Measurements from ENCODE around the gene SPATS2.

SPATS2 gene

DNA sequence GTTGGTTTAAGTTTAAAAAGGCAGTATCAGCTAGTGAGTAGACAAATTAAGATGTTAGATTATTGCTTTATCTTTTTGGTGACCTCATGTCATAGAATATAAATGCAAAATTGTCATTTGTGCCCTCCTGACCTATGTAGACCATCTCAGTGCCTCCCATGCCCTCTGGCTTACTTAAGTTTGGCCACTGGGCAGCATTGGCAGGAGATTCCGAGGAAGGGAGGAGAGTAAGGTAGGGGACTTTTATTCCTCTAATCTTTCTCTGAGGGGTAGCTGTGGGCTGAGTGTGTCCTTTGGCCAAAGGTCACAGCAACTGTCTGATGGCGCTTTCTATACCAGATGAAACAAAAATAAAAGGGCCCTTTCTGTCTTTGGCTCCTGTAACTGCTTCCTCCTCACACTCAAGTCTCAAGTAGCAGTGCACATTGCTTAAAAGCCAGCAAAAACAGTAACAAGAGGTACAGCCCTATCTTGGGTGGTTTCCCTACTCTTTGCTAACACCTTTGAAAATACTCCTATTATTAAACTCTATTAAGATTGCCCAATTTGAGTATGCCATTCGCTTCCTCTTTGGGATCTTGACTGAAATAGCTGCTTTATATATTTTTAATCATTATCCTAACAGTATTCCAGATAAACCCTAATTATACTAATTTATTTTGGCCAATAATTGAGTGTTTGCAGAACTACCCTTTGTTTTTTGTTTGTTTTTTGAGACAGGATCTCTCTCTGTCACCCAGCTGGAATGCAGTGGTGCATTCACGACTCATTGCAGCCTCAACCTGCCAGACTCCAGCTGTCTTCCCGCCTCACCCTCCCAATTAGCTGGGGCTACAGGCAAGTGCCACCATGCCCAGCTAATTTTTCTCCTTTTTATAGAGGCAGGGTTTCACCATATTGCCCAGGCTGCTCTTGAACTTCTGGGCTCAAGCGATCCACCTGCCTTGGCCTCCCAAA lies 115.1 kb downstream of the SPATS2 start:
- no peaks in the 10 kb centered on the region for H3K4me1 ChIP-seq (ENCODE audit: control insufficient read depth, insufficient read depth, low read length, poor library complexity, severe bottlenecking)
- H3K27ac ChIP-seq (ENCODE audit: insufficient read depth, low read length, poor library complexity, severe bottlenecking): no peak overlapping the region
- no peak for DNase-seq
- H3K27me3 ChIP-seq (replicated peaks; ENCODE audit: control insufficient read depth, insufficient read depth, low read length, poor library complexity, severe bottlenecking): no peaks in the 10 kb centered on the region
- H3K36me3 ChIP-seq (ENCODE audit: control insufficient read depth, insufficient read depth, low read length): no peaks in the 10 kb centered on the region
- no peak overlapping the region for H3K4me3 ChIP-seq (ENCODE audit: insufficient read depth, low read depth, low read length, poor library complexity, severe bottlenecking)
- H3K9me3 ChIP-seq (ENCODE audit: control insufficient read depth, low read length): no peaks in the 10 kb centered on the region

DNA sequence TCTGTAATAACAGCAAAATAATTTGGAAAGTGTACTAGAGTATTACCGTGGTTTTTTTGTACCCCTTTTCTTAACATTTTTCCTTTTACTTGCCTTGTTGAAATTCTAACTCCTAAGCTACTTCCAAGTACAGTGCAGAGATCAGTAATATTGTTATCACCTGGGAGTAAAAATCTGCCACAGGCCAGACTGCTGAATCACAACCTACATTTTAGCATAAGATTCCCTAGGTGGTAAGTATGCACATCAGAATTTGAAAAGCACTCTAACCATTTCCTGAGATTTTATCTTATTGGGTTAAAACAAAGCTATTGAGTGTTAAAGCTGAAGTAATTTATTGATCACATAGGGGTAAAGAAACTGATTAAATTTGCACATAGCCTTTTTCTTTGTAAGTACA lies 116.4 kb downstream of the SPATS2 start:
- Histone ChIP-seq H3K4me3 (ENCODE audit: insufficient read depth, low read depth, low read length, poor library complexity, severe bottlenecking) (no peak overlapping the region), H3K27ac (ENCODE audit: insufficient read depth, low read length, poor library complexity, severe bottlenecking) (no peak overlapping the region), H3K27me3 (replicated peaks; ENCODE audit: control insufficient read depth, insufficient read depth, low read length, poor library complexity, severe bottlenecking) (no peaks in the 10 kb centered on the region), H3K36me3 (ENCODE audit: control insufficient read depth, insufficient read depth, low read length) (no peaks in the 10 kb centered on the region), H3K9me3 (ENCODE audit: control insufficient read depth, low read length) (no peaks in the 10 kb centered on the region), H3K4me1 (ENCODE audit: control insufficient read depth, insufficient read depth, low read length, poor library complexity, severe bottlenecking) (no peaks in the 10 kb centered on the region)
- no peak for DNase-seq

DNA sequence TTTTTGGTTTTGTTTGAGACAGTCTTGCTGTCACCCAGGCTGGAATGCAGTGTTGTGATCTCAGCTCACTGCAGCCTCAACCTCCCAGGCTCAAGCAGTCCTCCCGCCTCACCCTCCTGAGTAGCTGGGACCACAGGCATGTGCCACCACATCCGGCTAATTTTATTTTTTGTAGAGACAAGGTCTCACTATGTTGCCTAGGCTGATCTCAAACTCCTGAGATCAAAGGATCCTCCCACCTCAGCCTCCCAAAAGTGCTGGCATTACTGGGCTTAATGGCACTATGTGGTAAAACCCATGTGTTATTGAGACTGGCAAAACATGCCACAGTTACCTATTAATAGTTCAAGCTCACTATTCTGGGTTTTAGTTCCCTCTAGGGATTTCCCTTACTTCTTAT lies 120.3 kb downstream of the SPATS2 start:
- no peak overlapping the region for H3K27ac ChIP-seq (ENCODE audit: insufficient read depth, low read length, poor library complexity, severe bottlenecking)
- H3K9me3 ChIP-seq (ENCODE audit: control insufficient read depth, low read length): no peaks in the 10 kb centered on the region
- no peaks in the 10 kb centered on the region for H3K36me3 ChIP-seq (ENCODE audit: control insufficient read depth, insufficient read depth, low read length)
- no peaks in the 10 kb centered on the region for H3K27me3 ChIP-seq (replicated peaks; ENCODE audit: control insufficient read depth, insufficient read depth, low read length, poor library complexity, severe bottlenecking)
- DNase-seq: no peak
- no peak overlapping the region for H3K4me3 ChIP-seq (ENCODE audit: insufficient read depth, low read depth, low read length, poor library complexity, severe bottlenecking)
- no peaks in the 10 kb centered on the region for H3K4me1 ChIP-seq (ENCODE audit: control insufficient read depth, insufficient read depth, low read length, poor library complexity, severe bottlenecking)

DNA sequence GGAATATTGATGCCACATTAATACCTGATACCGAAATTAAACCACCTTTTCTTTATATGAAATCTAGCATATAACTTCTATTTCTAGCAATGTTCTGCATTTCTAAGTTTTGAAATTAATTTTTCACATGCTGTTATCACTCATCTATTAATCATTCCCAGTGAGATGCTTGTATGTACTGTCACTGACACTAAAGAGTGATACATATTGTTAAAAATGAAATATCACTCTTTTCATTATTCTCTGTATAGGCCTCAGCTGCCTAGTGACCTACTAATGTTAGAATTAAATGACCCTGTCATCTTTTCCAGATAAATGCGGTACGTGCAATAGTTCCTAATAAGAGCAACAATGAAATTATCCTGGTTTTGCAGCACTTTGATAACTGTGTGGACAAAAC lies 121.9 kb downstream of the SPATS2 start:
- Histone ChIP-seq H3K27me3 (replicated peaks; ENCODE audit: control insufficient read depth, insufficient read depth, low read length, poor library complexity, severe bottlenecking) (no peaks in the 10 kb centered on the region), H3K4me1 (ENCODE audit: control insufficient read depth, insufficient read depth, low read length, poor library complexity, severe bottlenecking) (no peaks in the 10 kb centered on the region), H3K27ac (ENCODE audit: insufficient read depth, low read length, poor library complexity, severe bottlenecking) (no peak overlapping the region), H3K9me3 (ENCODE audit: control insufficient read depth, low read length) (no peaks in the 10 kb centered on the region), H3K36me3 (ENCODE audit: control insufficient read depth, insufficient read depth, low read length) (no peaks in the 10 kb centered on the region), H3K4me3 (ENCODE audit: insufficient read depth, low read depth, low read length, poor library complexity, severe bottlenecking) (no peak overlapping the region)
- no peak for DNase-seq

DNA sequence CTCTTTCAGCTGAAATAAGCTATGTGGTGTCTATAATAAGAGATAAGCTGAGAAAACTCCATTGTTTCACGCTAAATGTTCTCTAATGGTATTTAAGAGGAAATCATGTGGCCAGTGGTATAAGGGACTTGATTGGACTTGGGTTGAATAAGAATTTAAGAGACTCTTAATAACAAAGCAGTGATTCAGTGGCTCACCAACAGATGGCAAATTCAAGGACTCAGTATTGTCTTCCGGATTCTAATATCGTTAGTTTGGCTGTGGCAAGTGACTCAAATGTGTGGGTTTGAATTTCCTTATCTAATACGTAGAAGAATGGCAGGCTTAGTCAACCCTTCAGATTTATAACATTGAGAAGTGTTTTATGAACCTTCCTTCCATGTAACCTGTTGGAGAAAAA lies 122.5 kb downstream of the SPATS2 start:
- Histone ChIP-seq H3K27ac (ENCODE audit: insufficient read depth, low read length, poor library complexity, severe bottlenecking) (no peak overlapping the region), H3K9me3 (ENCODE audit: control insufficient read depth, low read length) (no peaks in the 10 kb centered on the region), H3K4me3 (ENCODE audit: insufficient read depth, low read depth, low read length, poor library complexity, severe bottlenecking) (no peak overlapping the region), H3K36me3 (ENCODE audit: control insufficient read depth, insufficient read depth, low read length) (no peaks in the 10 kb centered on the region), H3K4me1 (ENCODE audit: control insufficient read depth, insufficient read depth, low read length, poor library complexity, severe bottlenecking) (no peaks in the 10 kb centered on the region), H3K27me3 (replicated peaks; ENCODE audit: control insufficient read depth, insufficient read depth, low read length, poor library complexity, severe bottlenecking) (no peaks in the 10 kb centered on the region)
- DNase-seq: no peak

DNA sequence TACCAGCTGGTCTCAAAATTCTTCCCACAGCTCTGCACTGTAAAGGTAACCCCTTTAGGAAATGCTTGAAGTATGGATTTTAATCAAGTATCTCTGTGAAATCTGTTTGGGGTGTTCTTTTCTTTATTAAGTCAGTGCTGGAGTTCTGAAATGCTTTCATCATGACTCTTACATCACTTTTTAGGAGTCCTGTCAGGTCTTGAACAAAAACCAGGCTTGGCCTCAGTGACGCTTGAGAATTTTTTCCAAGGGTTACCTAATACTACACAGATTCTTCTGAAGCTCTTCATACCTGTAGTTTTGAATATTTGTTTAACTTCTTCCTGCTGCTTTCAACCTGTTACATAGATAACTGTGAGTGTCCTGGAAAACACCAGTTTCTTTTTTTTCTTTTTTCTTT lies 124.6 kb downstream of the SPATS2 start:
- Histone ChIP-seq H3K4me1 (ENCODE audit: control insufficient read depth, insufficient read depth, low read length, poor library complexity, severe bottlenecking) (no peaks in the 10 kb centered on the region), H3K27me3 (replicated peaks; ENCODE audit: control insufficient read depth, insufficient read depth, low read length, poor library complexity, severe bottlenecking) (no peaks in the 10 kb centered on the region), H3K4me3 (ENCODE audit: insufficient read depth, low read depth, low read length, poor library complexity, severe bottlenecking) (no peak overlapping the region), H3K27ac (ENCODE audit: insufficient read depth, low read length, poor library complexity, severe bottlenecking) (no peak overlapping the region), H3K9me3 (ENCODE audit: control insufficient read depth, low read length) (no peaks in the 10 kb centered on the region), H3K36me3 (ENCODE audit: control insufficient read depth, insufficient read depth, low read length) (no peaks in the 10 kb centered on the region)
- DNase-seq: no peak

DNA sequence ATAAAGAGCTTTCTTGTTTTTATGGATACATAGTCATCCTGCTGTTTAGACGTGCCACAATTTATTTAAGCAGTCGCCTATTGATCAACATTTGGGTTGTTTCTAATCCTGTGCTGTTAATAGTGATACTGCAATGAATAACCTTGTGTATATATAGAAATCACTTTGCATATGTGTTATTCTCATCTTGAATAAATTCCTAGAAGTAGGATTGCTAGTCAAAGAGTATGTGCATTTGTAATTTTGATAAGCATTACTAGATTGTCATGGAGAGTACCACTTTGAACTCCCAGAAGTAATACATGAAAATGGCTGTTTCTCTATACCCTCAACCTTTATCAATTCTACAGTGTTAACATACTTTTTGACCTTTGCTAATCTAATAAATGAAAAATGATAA lies 126.6 kb downstream of the SPATS2 start:
- no peak overlapping the region for H3K27ac ChIP-seq (ENCODE audit: insufficient read depth, low read length, poor library complexity, severe bottlenecking)
- no peaks in the 10 kb centered on the region for H3K36me3 ChIP-seq (ENCODE audit: control insufficient read depth, insufficient read depth, low read length)
- no peaks in the 10 kb centered on the region for H3K27me3 ChIP-seq (replicated peaks; ENCODE audit: control insufficient read depth, insufficient read depth, low read length, poor library complexity, severe bottlenecking)
- H3K9me3 ChIP-seq (ENCODE audit: control insufficient read depth, low read length): no peaks in the 10 kb centered on the region
- DNase-seq: no peak
- H3K4me3 ChIP-seq (ENCODE audit: insufficient read depth, low read depth, low read length, poor library complexity, severe bottlenecking): no peak overlapping the region
- no peaks in the 10 kb centered on the region for H3K4me1 ChIP-seq (ENCODE audit: control insufficient read depth, insufficient read depth, low read length, poor library complexity, severe bottlenecking)

DNA sequence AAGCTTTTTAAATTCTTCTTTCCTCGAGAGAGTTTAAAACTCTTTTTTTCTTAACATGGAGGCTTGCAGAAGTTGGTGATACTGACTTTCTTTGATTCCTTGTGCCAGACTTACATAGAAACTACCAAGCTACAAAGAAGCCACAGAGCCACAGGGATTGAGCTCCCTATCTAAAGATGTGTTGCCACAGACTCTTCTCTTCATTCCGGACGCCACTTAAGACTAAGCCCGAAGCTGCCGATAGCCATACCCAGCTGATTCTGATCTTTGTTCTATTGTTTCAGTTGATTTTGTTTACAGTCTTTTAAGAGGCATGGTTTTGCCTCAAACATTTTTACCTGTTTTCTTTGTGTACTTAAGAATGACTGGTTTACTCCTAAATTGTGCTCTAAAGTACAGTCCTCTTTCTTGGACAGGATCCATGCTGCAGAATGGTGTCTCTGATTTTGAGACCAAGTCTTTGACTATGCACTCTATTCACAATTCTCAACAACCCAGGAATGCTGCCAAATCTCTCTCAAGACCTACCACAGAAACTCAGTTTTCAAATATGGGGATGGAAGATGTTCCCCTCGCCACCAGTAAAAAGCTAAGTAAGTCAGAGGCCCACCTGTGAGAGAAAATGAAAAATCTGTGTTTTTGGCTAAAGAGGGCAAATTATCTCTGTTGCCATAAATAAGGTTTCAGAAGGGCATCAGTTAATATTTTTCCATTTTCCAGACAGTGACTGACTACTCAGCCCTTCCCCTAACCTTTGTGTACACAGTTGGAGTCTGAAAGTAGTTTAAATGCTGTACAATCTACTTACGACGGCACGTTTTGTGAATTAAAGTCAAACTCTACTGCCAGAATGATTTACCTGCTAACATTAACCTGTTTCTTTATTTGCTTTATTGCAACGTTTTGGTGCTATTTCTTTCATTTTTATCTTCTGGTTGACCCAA lies 129.4 kb downstream of the SPATS2 start:
- no peak for DNase-seq
- Histone ChIP-seq H3K27me3 (replicated peaks; ENCODE audit: control insufficient read depth, insufficient read depth, low read length, poor library complexity, severe bottlenecking) (no peaks in the 10 kb centered on the region), H3K9me3 (ENCODE audit: control insufficient read depth, low read length) (no peaks in the 10 kb centered on the region), H3K36me3 (ENCODE audit: control insufficient read depth, insufficient read depth, low read length) (no peaks in the 10 kb centered on the region), H3K4me3 (ENCODE audit: insufficient read depth, low read depth, low read length, poor library complexity, severe bottlenecking) (no peak overlapping the region), H3K27ac (ENCODE audit: insufficient read depth, low read length, poor library complexity, severe bottlenecking) (no peak overlapping the region), H3K4me1 (ENCODE audit: control insufficient read depth, insufficient read depth, low read length, poor library complexity, severe bottlenecking) (no peaks in the 10 kb centered on the region)

DNA sequence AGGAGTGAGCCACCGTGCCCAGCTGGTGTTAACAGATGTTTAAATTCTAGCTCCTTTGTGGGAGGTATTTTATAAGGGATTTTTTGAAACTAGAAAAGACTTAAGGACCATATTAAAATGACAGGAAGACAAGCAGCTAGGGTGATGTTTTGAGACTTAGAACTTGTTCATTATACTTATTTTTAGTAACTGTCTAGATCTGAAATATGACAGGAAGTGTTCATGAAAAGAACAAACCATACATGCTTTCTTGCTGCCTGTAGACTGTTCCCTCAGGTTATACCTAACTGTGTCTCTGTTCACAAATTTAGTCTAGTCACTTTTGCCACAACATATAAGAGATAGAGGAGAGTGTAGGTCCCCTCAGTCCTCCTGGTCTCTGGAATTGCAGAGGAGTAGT lies 134.6 kb downstream of the SPATS2 start:
- Histone ChIP-seq H3K27me3 (replicated peaks; ENCODE audit: control insufficient read depth, insufficient read depth, low read length, poor library complexity, severe bottlenecking) (no peaks in the 10 kb centered on the region), H3K27ac (ENCODE audit: insufficient read depth, low read length, poor library complexity, severe bottlenecking) (no peak overlapping the region), H3K4me1 (ENCODE audit: control insufficient read depth, insufficient read depth, low read length, poor library complexity, severe bottlenecking) (no peaks in the 10 kb centered on the region), H3K9me3 (ENCODE audit: control insufficient read depth, low read length) (no peaks in the 10 kb centered on the region), H3K4me3 (ENCODE audit: insufficient read depth, low read depth, low read length, poor library complexity, severe bottlenecking) (no peak overlapping the region), H3K36me3 (ENCODE audit: control insufficient read depth, insufficient read depth, low read length) (no peaks in the 10 kb centered on the region)
- no peak for DNase-seq

DNA sequence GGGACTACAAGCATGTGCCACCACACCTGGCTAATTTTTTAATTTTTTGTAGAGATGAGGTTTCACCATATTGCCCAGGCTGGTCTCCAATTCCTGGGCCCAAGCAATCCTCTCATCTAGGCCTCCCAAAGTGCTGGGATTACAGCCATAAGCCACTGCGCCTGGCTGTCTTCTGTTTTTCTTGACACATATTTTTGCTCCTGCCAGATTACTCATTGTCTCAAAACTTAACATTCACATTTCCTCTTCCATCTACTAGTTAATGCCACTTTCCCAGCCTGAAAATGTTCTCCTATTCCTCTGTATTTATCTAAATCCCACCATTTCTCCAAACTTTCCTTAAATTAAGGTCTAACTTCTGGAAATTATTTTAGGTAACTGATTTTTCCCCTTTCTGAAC lies 135.3 kb downstream of the SPATS2 start:
- H3K4me3 ChIP-seq (ENCODE audit: insufficient read depth, low read depth, low read length, poor library complexity, severe bottlenecking): no peak overlapping the region
- DNase-seq: no peak
- H3K9me3 ChIP-seq (ENCODE audit: control insufficient read depth, low read length): no peaks in the 10 kb centered on the region
- no peaks in the 10 kb centered on the region for H3K36me3 ChIP-seq (ENCODE audit: control insufficient read depth, insufficient read depth, low read length)
- no peaks in the 10 kb centered on the region for H3K4me1 ChIP-seq (ENCODE audit: control insufficient read depth, insufficient read depth, low read length, poor library complexity, severe bottlenecking)
- H3K27ac ChIP-seq (ENCODE audit: insufficient read depth, low read length, poor library complexity, severe bottlenecking): no peak overlapping the region
- no peaks in the 10 kb centered on the region for H3K27me3 ChIP-seq (replicated peaks; ENCODE audit: control insufficient read depth, insufficient read depth, low read length, poor library complexity, severe bottlenecking)
